ACC112 (cell line): ENCODE measurements around the gene C1R.

ENCODE experiments used
- H2AFZ ChIP-seq: fragments of 200-600 bp; sonication (generic); one replicate; pipeline ENCODE4 v1.6.0; 2017; ENCODE audit warnings: antibody characterized with exemption, low read length; ENCODE audit not compliant: unreplicated experiment
- H3K27ac ChIP-seq: fragments of 200-600 bp; sonication (generic); 2 replicates; pipeline ENCODE4 v1.5.1; 2014; ENCODE audit warnings: low read depth, mild to moderate bottlenecking, antibody characterized with exemption, low read length, moderate library complexity
- H3K27me3 ChIP-seq: fragments of 200-600 bp; sonication (generic); 2 replicates; pipeline ENCODE4 v1.6.1; 2014; ENCODE audit warnings: mild to moderate bottlenecking, antibody characterized with exemption, low read length, moderate library complexity, mixed read lengths; ENCODE audit not compliant: insufficient read depth
- H3K36me3 ChIP-seq: fragments of 200-600 bp; sonication (generic); 2 replicates; pipeline ENCODE4 v1.6.1; 2016; ENCODE audit warnings: mild to moderate bottlenecking, antibody characterized with exemption, low read length, moderate library complexity, mixed read lengths; ENCODE audit not compliant: insufficient read depth
- H3K4me1 ChIP-seq: fragments of 200-600 bp; sonication (generic); one replicate; pipeline ENCODE4 v1.6.1; 2016; ENCODE audit warnings: low read length, mixed read lengths; ENCODE audit not compliant: insufficient read depth, unreplicated experiment, control insufficient read depth
- H3K4me3 ChIP-seq: fragments of 200-600 bp; sonication (generic); 2 replicates; pipeline ENCODE4 v1.5.1; 2014; ENCODE audit warnings: mild to moderate bottlenecking, low read depth, low read length
- H3K79me2 ChIP-seq: fragments of 200-600 bp; sonication (generic); one replicate; pipeline ENCODE4 v1.6.0; 2016; ENCODE audit warnings: low read length; ENCODE audit not compliant: control insufficient read depth, unreplicated experiment, insufficient read depth

The C1R gene

GRCh38 chr12:7068240-7068993 is 23.8 kb downstream of the C1R start:
- no peaks in the 10 kb centered on the region for H3K27me3 ChIP-seq
- peaks cover 10% of the 10 kb centered on the region for H3K4me1 ChIP-seq
- no peaks in the 10 kb centered on the region for H3K79me2 ChIP-seq
- no peak overlapping the region for H2AFZ ChIP-seq
- peaks cover 18% of the 10 kb centered on the region; the same call in 1 of the 2 replicates for H3K36me3 ChIP-seq
- H3K27ac ChIP-seq = no peak overlapping the region
- H3K4me3 ChIP-seq = no peak overlapping the region

- Histone ChIP-seq H3K4me1 (peaks cover 10% of the 10 kb centered on the region), H3K36me3 (peaks cover 18% of the 10 kb centered on the region; the same call in 1 of the 2 replicates), H3K27me3 (no peaks in the 10 kb centered on the region), H2AFZ (no peak overlapping the region), H3K27ac (no peak overlapping the region), H3K4me3 (no peak overlapping the region), H3K79me2 (no peaks in the 10 kb centered on the region)
Observed at GRCh38 chr12:7067096-7067495, 25.1 kb downstream of the C1R start.

- Histone ChIP-seq H3K79me2 (peaks cover 1% of the 10 kb centered on the region), H3K36me3 (peaks cover 18% of the 10 kb centered on the region; the same call in 1 of the 2 replicates)
Observed at GRCh38 chr12:7066596-7066995, 25.6 kb downstream of the C1R start.

GRCh38 chr12:7065073-7065623 is 27.1 kb downstream of the C1R start:
- Histone ChIP-seq H3K4me1 (peaks cover 21% of the 10 kb centered on the region), H2AFZ (no peak overlapping the region), H3K27me3 (no peaks in the 10 kb centered on the region), H3K36me3 (peaks cover 18% of the 10 kb centered on the region; the same call in 1 of the 2 replicates), H3K79me2 (peaks cover 6% of the 10 kb centered on the region), H3K4me3 (no peak overlapping the region), H3K27ac (no peak overlapping the region)

More at GRCh38 chr12:7066596-7066995, 25.6 kb downstream of the C1R start:
- H2AFZ ChIP-seq = no peak overlapping the region
- no peak overlapping the region for H3K27ac ChIP-seq
- H3K4me3 ChIP-seq = no peak overlapping the region
- no peaks in the 10 kb centered on the region for H3K27me3 ChIP-seq
- peaks cover 12% of the 10 kb centered on the region for H3K4me1 ChIP-seq

- H3K79me2 ChIP-seq = peaks cover 6% of the 10 kb centered on the region
- no peaks in the 10 kb centered on the region for H3K27me3 ChIP-seq
- no peak overlapping the region for H2AFZ ChIP-seq
- peaks cover 26% of the 10 kb centered on the region for H3K4me1 ChIP-seq
- no peak overlapping the region for H3K27ac ChIP-seq
- H3K4me3 ChIP-seq = no peak overlapping the region
- H3K36me3 ChIP-seq = peaks cover 18% of the 10 kb centered on the region; the same call in 1 of the 2 replicates
Observed at GRCh38 chr12:7064516-7064915, 27.7 kb downstream of the C1R start.

- Histone ChIP-seq H3K4me3 (peak overlapping the region; percentile 76), H3K4me1 (peaks cover 26% of the 10 kb centered on the region), H3K27me3 (no peaks in the 10 kb centered on the region), H3K27ac (no peak overlapping the region), H3K79me2 (peaks cover 6% of the 10 kb centered on the region), H2AFZ (no peak overlapping the region), H3K36me3 (peaks cover 9% of the 10 kb centered on the region; the same call in 1 of the 2 replicates)
Observed at GRCh38 chr12:7061596-7061995, 30.6 kb downstream of the C1R start.

- no peaks in the 10 kb centered on the region for H3K27me3 ChIP-seq
- peak overlapping the region; percentile 76 for H3K4me3 ChIP-seq
- peaks cover 5% of the 10 kb centered on the region; the same call in 1 of the 2 replicates for H3K36me3 ChIP-seq
- H2AFZ ChIP-seq = peak overlapping the region; percentile 72
- peak overlapping the region; percentile 72 for H3K27ac ChIP-seq
- H3K4me1 ChIP-seq = peaks cover 26% of the 10 kb centered on the region
- peaks cover 6% of the 10 kb centered on the region for H3K79me2 ChIP-seq
Observed at GRCh38 chr12:7061138-7061537, 31.1 kb downstream of the C1R start.

GRCh38 chr12:7060353-7060954 is 31.8 kb downstream of the C1R start, which contains the start of gene C1S:
Gene C1S, plus strand, starts transcription at chr12:7060718. Its CDS starts 1,195 bp downstream, at chr12:7061913.
- Histone ChIP-seq H3K36me3 (no peaks in the 10 kb centered on the region), H3K79me2 (peaks cover 6% of the 10 kb centered on the region), H3K4me3 (peak within 1 kb of the TSS; percentile 76), H3K27ac (peak within 1 kb of the TSS; percentile 72), H3K27me3 (peaks cover 4% of the 10 kb centered on the region; the same call in 1 of the 2 replicates), H3K4me1 (peaks cover 26% of the 10 kb centered on the region), H2AFZ (peak within 1 kb of the TSS; percentile 72)

- H3K36me3 ChIP-seq = no peaks in the 10 kb centered on the region
- H3K79me2 ChIP-seq = peaks cover 6% of the 10 kb centered on the region
- no peak overlapping the region for H2AFZ ChIP-seq
- H3K4me3 ChIP-seq = no peak overlapping the region
- H3K27ac ChIP-seq = peak overlapping the region; percentile 72
- H3K4me1 ChIP-seq = peaks cover 25% of the 10 kb centered on the region
- peaks cover 7% of the 10 kb centered on the region; the same call in 1 of the 2 replicates for H3K27me3 ChIP-seq
Observed at GRCh38 chr12:7059780-7060179, 32.5 kb downstream of the C1R start.

- H3K36me3 ChIP-seq = no peaks in the 10 kb centered on the region
- peaks cover 18% of the 10 kb centered on the region for H3K4me1 ChIP-seq
- H3K27ac ChIP-seq = no peak overlapping the region
- peaks cover 6% of the 10 kb centered on the region for H3K79me2 ChIP-seq
- peaks cover 7% of the 10 kb centered on the region; the same call in 1 of the 2 replicates for H3K27me3 ChIP-seq
- no peak overlapping the region for H3K4me3 ChIP-seq
- no peak overlapping the region for H2AFZ ChIP-seq
Observed at GRCh38 chr12:7058850-7059395, 33.3 kb downstream of the C1R start.
